SH-SY5Y (cell line): ENCODE data around the gene TAPBPL.

Experiments used
- GATA2 ChIP-seq: IDR thresholded peaks from 2 replicates; pipeline ENCODE4 v1.6.1; 2011; ENCODE audit warnings: mild to moderate bottlenecking, low read depth, low read length
- GATA3 ChIP-seq: IDR thresholded peaks from 2 replicates; pipeline ENCODE4 v1.6.1; 2011; ENCODE audit warnings: low read depth, mild to moderate bottlenecking, low read length, moderate library complexity

- no peak for TF ChIP-seq GATA2
- no peak for TF ChIP-seq GATA3
Measured at GRCh38 chr12:6450091-6450868, 1.6 kb upstream of the TAPBPL start.
